HL-60 (cell line): Measurements from ENCODE around the gene RPAP2.

Experiments
- DNase-seq, 2 experiments: peaks; one replicate each; pipeline ENCODE4 v3.0.0-alpha.2; 2010 to 2020; ENCODE audit warnings: low read depth in 1 of 2, low spot score in 1 of 2
- H3K27ac ChIP-seq: fragments of 250-450 bp; sonication (Bioruptor Pico); replicated peaks from 2 replicates; pipeline ENCODE4 v1.5.1; 2020; ENCODE audit warnings: mild to moderate bottlenecking, moderate library complexity
- H3K27me3 ChIP-seq: fragments of 250-450 bp; sonication (Bioruptor Pico); 2 replicates; pipeline ENCODE4 v1.5.1; 2021; ENCODE audit warnings: mild to moderate bottlenecking, moderate library complexity; ENCODE audit not compliant: insufficient read depth, poor library complexity, severe bottlenecking
- H3K4me3 ChIP-seq: replicated peaks from 2 replicates; pipeline ENCODE4 v1.5.1; 2011; ENCODE audit warnings: mild to moderate bottlenecking, control low read depth, low read length; ENCODE audit not compliant: insufficient read depth
- CTCF ChIP-seq: IDR thresholded peaks from one replicate; pipeline ENCODE4 v1.5.1; 2011; ENCODE audit warnings: low read length, control low read depth, inconsistent platforms; ENCODE audit not compliant: insufficient read depth
- GABPA ChIP-seq: IDR thresholded peaks from 2 replicates; pipeline ENCODE4 v1.6.1; 2012; ENCODE audit warnings: low read depth
- POLR2AphosphoS5 ChIP-seq: IDR thresholded peaks from 2 replicates; pipeline ENCODE4 v1.6.1; 2012; ENCODE audit warnings: low read depth
- REST ChIP-seq: IDR thresholded peaks from 2 replicates; pipeline ENCODE4 v1.6.1; 2012; ENCODE audit warnings: low read depth; ENCODE audit not compliant: insufficient replicate concordance
- SPI1 ChIP-seq: IDR thresholded peaks from 2 replicates; pipeline ENCODE4 v1.6.1; 2012; ENCODE audit warnings: low read depth, mild to moderate bottlenecking, borderline replicate concordance

RPAP2 gene

GRCh38 chr1:92273039-92273438 lies 25.8 kb upstream of the RPAP2 start:
- no peak for DNase-seq

GRCh38 chr1:92274939-92275338 lies 23.9 kb upstream of the RPAP2 start:
- H3K27ac ChIP-seq, result no peak overlapping the region
- TF ChIP-seq GABPA, result no peak
- no peak for TF ChIP-seq REST
- TF ChIP-seq SPI1, result no peak
- no peak for TF ChIP-seq POLR2AphosphoS5
- TF ChIP-seq CTCF, result no peak
- no peak for DNase-seq
- H3K4me3 ChIP-seq, result no peak overlapping the region
- H3K27me3 ChIP-seq, result no peaks in the 10 kb centered on the region

More at GRCh38 chr1:92273039-92273438, 25.8 kb upstream of the RPAP2 start:
- TF ChIP-seq REST, result no peak
- no peak for TF ChIP-seq CTCF
- no peak for TF ChIP-seq GABPA
- no peak for TF ChIP-seq POLR2AphosphoS5
- no peak for TF ChIP-seq SPI1
- Histone ChIP-seq H3K27me3 (no peaks in the 10 kb centered on the region), H3K4me3 (no peak overlapping the region), H3K27ac (no peak overlapping the region)

- Histone ChIP-seq H3K4me3 (no peak overlapping the region), H3K27ac (no peak overlapping the region), H3K27me3 (no peaks in the 10 kb centered on the region)
- TF ChIP-seq REST (no peak), POLR2AphosphoS5 (no peak), GABPA (no peak), CTCF (no peak), SPI1 (no peak)
- DNase-seq, result no peak
Observed at GRCh38 chr1:92276082-92276481, 22.8 kb upstream of the RPAP2 start.
